AG09319 (cell line): Measurements from ENCODE around the gene ARL17B.
"Not testable (repeated sequence)": the region's sequence is repeated elsewhere in the genome, so short reads cannot be mapped to it uniquely, and the experiment has no call there.

ENCODE experiments used
- DNase-seq: peaks from one replicate; pipeline ENCODE4 v3.0.0-alpha.2; 2010; ENCODE audit warnings: low read depth; ENCODE audit errors: extremely low read depth

ARL17B gene

DNA sequence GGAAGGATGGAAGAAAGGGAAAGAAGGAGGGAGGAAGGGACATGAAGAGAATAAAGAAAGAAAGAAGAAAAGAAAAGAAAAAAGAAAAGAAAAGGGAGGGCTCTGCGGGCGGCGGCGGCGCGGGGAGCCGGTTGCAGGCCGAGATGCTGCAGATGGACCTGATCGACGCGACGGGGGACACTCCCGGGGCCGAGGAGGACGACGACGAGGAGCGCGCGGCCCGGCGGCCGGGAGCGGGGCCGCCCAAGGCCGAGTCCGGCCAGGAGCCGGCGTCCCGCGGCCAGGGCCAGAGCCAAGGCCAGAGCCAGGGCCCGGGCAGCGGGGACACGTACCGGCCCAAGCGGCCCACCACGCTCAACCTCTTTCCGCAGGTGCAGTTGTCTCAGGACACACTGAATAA lies 118.1 kb downstream of the ARL17B start:
- DNase-seq = not testable (repeated sequence)

DNA sequence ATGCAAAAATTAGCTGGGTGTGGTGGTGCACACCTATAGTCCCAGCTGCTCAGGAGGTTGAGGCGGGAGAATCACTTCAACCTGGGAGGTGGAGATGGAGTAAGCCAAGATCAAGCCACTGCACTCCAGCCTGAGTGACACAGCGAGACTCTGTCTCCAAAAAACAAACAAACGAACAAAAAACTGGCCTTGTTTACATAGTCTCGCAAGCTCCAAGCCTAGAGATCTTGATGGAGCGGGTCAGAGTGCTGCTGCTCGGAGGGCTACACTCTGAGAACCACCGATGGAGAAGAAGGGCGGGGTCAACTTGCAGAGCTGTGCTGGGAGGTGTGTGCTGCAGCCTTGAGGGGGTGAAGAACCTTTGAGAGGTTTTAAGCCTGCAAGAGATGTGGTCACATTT lies 130.2 kb downstream of the ARL17B start:
- not testable (repeated sequence) for DNase-seq

DNA sequence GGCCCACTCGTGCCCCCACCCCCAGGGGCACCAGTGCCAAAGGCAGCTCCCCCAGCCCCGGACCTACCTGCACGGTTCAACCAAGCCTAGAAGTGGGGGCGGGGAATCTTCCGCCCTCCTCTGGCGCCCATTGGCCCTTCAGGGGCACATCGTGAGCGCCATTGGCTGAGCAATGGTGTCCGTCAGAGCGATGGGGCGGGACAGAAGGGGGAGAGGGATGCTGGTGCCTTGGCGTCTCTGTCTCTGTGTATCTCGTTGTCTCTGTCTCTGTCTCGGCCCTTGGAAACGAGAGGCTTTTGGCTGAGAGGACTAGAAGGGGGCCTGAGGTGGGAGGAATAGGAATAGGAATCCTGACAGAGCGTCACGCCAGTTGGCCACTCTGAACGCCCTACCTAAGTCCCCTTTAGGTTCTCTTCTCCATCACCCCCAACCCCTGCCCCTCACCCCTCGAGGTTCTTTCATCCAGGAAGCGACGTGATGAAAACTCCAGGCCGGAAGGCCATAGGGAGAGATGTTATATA lies 136.2 kb downstream of the ARL17B start:
- peak; percentile 42 for DNase-seq

DNA sequence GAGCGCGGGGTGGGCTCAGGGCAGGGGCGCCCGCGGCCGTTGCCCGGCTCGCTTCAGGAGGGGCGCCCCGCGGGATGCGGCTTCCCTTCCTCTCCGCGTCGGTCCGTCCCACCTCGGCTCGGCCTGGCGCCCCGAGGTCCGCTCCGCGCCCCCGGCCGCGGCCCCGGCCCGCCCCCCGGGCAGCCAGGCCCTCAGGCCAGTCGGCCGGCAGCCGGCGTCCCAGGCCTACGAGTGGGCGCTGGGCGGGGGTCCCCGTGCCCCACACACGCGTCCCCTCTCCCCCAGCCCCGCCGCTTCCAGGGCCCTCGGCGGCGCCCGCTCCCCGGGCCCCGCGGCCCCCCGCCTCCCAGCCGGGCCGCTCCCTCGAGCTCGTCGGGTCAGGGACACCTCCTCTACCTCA lies 136.7 kb downstream of the ARL17B start:
- not testable (repeated sequence) for DNase-seq
